Keratinocyte (primary cell): ENCODE results near the gene TSHZ2. TPM values are rescaled to one million over a fixed set of nuclear protein-coding genes. Genes with fewer than 3 reads are reported as not detected.

ENCODE experiments used
- DNase-seq: peaks from one replicate; pipeline ENCODE4 v3.0.0-alpha.2; 2011; ENCODE audit warnings: low read depth, missing footprints, low spot score
- FAIRE-seq: peaks from 2 replicates; lab custom pipeline; 2011; peaks lifted over from hg19 to GRCh38; lab: Jason Lieb, UNC
- H2AFZ ChIP-seq: 2 replicates; pipeline ENCODE4 v1.6.0; 2012; ENCODE audit warnings: low read length, control low read depth, inconsistent platforms; ENCODE audit not compliant: control insufficient read depth
- H3K27ac ChIP-seq: 2 replicates; pipeline ENCODE4 v1.5.1; 2011; ENCODE audit warnings: low read length; ENCODE audit not compliant: control insufficient read depth, insufficient read depth
- H3K27me3 ChIP-seq: 3 replicates; pipeline ENCODE4 v1.6.0; 2011; ENCODE audit warnings: low read length; ENCODE audit not compliant: control insufficient read depth, insufficient read depth; ENCODE audit errors: extremely low read depth
- H3K36me3 ChIP-seq, 2 experiments: 2 replicates in 1 of 2; 3 replicates in 1 of 2; pipeline ENCODE4 v1.5.1; 2011; ENCODE audit warnings: low read length in 2 of 2, mild to moderate bottlenecking in 1 of 2; ENCODE audit not compliant: control insufficient read depth in 2 of 2, insufficient read depth in 2 of 2; ENCODE audit errors: extremely low read depth in 1 of 2
- H3K4me1 ChIP-seq: 3 replicates; pipeline ENCODE4 v1.5.1; 2011; ENCODE audit warnings: low read length; ENCODE audit not compliant: control insufficient read depth, insufficient read depth; ENCODE audit errors: extremely low read depth
- H3K4me2 ChIP-seq: 3 replicates; pipeline ENCODE4 v1.6.0; 2011; ENCODE audit warnings: low read depth, low read length; ENCODE audit not compliant: control insufficient read depth, insufficient read depth; ENCODE audit errors: extremely low read depth
- H3K4me3 ChIP-seq, 3 experiments: fragments of 200-600 bp in 1 of 3; sonication (generic) in 1 of 3; 2 replicates in 2 of 3; 3 replicates in 1 of 3; pipeline ENCODE4 v1.5.1; 2011 to 2016; ENCODE audit warnings: low read length in 3 of 3, mild to moderate bottlenecking in 3 of 3, control low read depth in 2 of 3, inconsistent platforms in 1 of 3, low read depth in 1 of 3, mixed read lengths in 1 of 3, mixed run types in 1 of 3, moderate library complexity in 1 of 3; ENCODE audit not compliant: control insufficient read depth in 2 of 3, insufficient read depth in 2 of 3; ENCODE audit errors: extremely low read depth in 1 of 3
- H3K79me2 ChIP-seq: 2 replicates; pipeline ENCODE4 v1.6.0; 2012; ENCODE audit warnings: low read length; ENCODE audit not compliant: control insufficient read depth, insufficient read depth
- H3K9ac ChIP-seq: 3 replicates; pipeline ENCODE4 v1.6.0; 2011; ENCODE audit warnings: low read length; ENCODE audit not compliant: control insufficient read depth, insufficient read depth; ENCODE audit errors: extremely low read depth
- H3K9me1 ChIP-seq: 3 replicates; pipeline ENCODE4 v1.6.0; 2011; ENCODE audit warnings: low read length; ENCODE audit not compliant: control insufficient read depth, insufficient read depth; ENCODE audit errors: extremely low read depth
- H3K9me3 ChIP-seq: 2 replicates; pipeline ENCODE4 v1.5.1; 2012; ENCODE audit warnings: low read depth, low read length; ENCODE audit not compliant: control insufficient read depth
- H4K20me1 ChIP-seq: 3 replicates; pipeline ENCODE4 v1.6.0; 2011; ENCODE audit warnings: low read length; ENCODE audit not compliant: control insufficient read depth, insufficient read depth; ENCODE audit errors: extremely low read depth
- EZH2 ChIP-seq: IDR thresholded peaks from one replicate; pipeline ENCODE4 v1.6.1; 2012; ENCODE audit warnings: inconsistent platforms, mild to moderate bottlenecking, low read length, moderate library complexity
- dilution Hi-C: fragments of 300-500 bp; cut with MboI; formaldehyde crosslinking; loops from one replicate; pipeline ENCODE4 v1.7.0; 2020; ENCODE audit warnings: low sequenced_read_pairs; ENCODE audit not compliant: extremely low pct_ligation_motif_present
- polyA plus RNA-seq, 5 experiments: library from polyadenylated mRNA; depleted of rRNA in 3 of 5; stranded (reverse) in 3 of 5; stranded (forward) in 1 of 5; unstranded in 1 of 5; fragments of >200 nt; gene quantifications; 1 replicate in 1 of 5; 2 replicates in 3 of 5; 3 replicates in 1 of 5; pipeline versions ENCODE4 v1.2.1 to v1.2.3, GENCODE V29; 2011 to 2012; ENCODE audit warnings: missing spikeins in 2 of 5, low read depth in 1 of 5, low replicate concordance in 1 of 5
- TF ChIP-seq, protein P1 (sequence below), 3 experiments: IDR thresholded peaks in 1 of 3; conservative IDR thresholded peaks in 1 of 3; optimal IDR thresholded peaks in 1 of 3; 2 replicates in 2 of 3; 3 replicates in 1 of 3; pipeline versions ENCODE3 to v1.5.1; 2011; ENCODE audit warnings: low read length in 3 of 3, mild to moderate bottlenecking in 3 of 3, moderate library complexity in 2 of 3, control low read depth in 1 of 3, inconsistent platforms in 1 of 3; ENCODE audit not compliant: insufficient read depth in 2 of 3; ENCODE audit errors: extremely low read depth in 1 of 3

TSHZ2 gene
- polyA plus RNA-seq, 1 donor (not counting 4 experiments of a cell fraction or from before 2014, with no cell fraction given), result 1.1 TPM

DNA sequence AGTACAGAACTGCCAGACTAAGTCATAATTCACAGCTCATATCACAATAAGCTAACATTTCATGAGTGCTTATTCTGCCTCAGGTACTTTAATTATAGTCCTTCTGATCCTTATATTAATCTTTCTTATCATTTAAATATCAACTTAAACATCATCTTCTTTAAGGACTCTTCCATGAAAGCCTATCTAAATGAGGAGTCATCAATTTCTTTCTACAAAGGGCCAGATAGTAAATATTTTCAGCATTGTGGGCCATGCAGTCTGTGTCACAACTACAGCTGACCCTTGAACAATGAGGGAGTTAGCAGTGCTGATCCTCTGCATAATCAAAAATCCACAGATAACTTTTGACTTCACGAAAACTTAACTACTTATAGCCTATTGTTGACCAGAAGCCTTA is 306.4 kb downstream of the TSHZ2 start:
- Histone ChIP-seq H2AFZ (no peak overlapping the region), H3K36me3 (no peaks in the 10 kb centered on the region), H3K9me1 (no peaks in the 10 kb centered on the region), H3K4me1 (no peaks in the 10 kb centered on the region), H3K9me3 (no peaks in the 10 kb centered on the region), H4K20me1 (no peaks in the 10 kb centered on the region), H3K9ac (no peak overlapping the region), H3K4me3 (no peak overlapping the region), H3K79me2 (no peaks in the 10 kb centered on the region), H3K4me2 (no peak overlapping the region), H3K27ac (no peak overlapping the region), H3K27me3 (no peaks in the 10 kb centered on the region)
- DNase-seq (no peak), FAIRE-seq (no peak)
- TF ChIP-seq, protein P1, sequence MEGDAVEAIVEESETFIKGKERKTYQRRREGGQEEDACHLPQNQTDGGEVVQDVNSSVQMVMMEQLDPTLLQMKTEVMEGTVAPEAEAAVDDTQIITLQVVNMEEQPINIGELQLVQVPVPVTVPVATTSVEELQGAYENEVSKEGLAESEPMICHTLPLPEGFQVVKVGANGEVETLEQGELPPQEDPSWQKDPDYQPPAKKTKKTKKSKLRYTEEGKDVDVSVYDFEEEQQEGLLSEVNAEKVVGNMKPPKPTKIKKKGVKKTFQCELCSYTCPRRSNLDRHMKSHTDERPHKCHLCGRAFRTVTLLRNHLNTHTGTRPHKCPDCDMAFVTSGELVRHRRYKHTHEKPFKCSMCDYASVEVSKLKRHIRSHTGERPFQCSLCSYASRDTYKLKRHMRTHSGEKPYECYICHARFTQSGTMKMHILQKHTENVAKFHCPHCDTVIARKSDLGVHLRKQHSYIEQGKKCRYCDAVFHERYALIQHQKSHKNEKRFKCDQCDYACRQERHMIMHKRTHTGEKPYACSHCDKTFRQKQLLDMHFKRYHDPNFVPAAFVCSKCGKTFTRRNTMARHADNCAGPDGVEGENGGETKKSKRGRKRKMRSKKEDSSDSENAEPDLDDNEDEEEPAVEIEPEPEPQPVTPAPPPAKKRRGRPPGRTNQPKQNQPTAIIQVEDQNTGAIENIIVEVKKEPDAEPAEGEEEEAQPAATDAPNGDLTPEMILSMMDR (optimal IDR thresholded peaks at IDR 0.05 in 1 of 3, IDR thresholded peaks at IDR 0.05 in 1 of 3, conservative IDR thresholded peaks at IDR 0.05 in 1 of 3; ENCODE audit: extremely low read depth in 1 of 3, insufficient read depth in 2 of 3, low read length in 3 of 3), result no peak
- no peak for TF ChIP-seq EZH2
- dilution Hi-C loops, result no loop called here

DNA sequence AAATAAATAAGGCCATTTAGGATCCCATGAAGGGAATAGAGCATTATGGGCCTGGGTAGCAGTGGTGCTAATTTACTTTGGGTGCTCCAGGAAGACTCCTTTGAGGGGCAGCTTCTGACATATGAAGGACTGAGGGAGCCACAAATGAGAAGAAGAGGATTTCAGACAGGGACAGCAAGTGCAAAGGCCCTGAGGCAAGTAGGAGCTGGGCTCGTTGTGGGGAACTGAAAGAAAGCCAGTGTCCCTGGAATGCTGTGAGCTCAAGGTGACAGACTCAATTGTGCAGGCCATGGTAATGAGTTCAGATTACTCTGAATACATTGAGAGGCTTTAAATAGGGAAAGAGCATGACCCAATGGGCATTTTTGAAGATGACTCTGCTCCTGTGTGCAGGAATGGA is 307.6 kb downstream of the TSHZ2 start:
- no peaks in the 10 kb centered on the region for H3K9me3 ChIP-seq
- dilution Hi-C loops, result no loop called here
- FAIRE-seq (no peak), DNase-seq (no peak)
- no peak overlapping the region for H3K9ac ChIP-seq
- TF ChIP-seq, protein P1 (optimal IDR thresholded peaks at IDR 0.05 in 1 of 3, IDR thresholded peaks at IDR 0.05 in 1 of 3, conservative IDR thresholded peaks at IDR 0.05 in 1 of 3; ENCODE audit: extremely low read depth in 1 of 3, insufficient read depth in 2 of 3, low read length in 3 of 3), result no peak
- TF ChIP-seq EZH2, result no peak
- H3K4me3 ChIP-seq, result no peak overlapping the region
- H4K20me1 ChIP-seq, result no peaks in the 10 kb centered on the region
- no peaks in the 10 kb centered on the region for H3K27me3 ChIP-seq
- no peaks in the 10 kb centered on the region for H3K36me3 ChIP-seq
- H3K27ac ChIP-seq, result no peak overlapping the region
- H2AFZ ChIP-seq, result no peak overlapping the region
- no peaks in the 10 kb centered on the region for H3K4me1 ChIP-seq
- H3K79me2 ChIP-seq, result no peaks in the 10 kb centered on the region
- H3K9me1 ChIP-seq, result no peaks in the 10 kb centered on the region
- H3K4me2 ChIP-seq, result no peak overlapping the region
